GM04503 (cell line): Measurements from ENCODE around the gene C1QTNF4.

Experiments
- DNase-seq: peaks from one replicate; pipeline ENCODE4 v3.0.0-alpha.2; 2012; ENCODE audit warnings: low read depth

C1QTNF4 gene

DNA sequence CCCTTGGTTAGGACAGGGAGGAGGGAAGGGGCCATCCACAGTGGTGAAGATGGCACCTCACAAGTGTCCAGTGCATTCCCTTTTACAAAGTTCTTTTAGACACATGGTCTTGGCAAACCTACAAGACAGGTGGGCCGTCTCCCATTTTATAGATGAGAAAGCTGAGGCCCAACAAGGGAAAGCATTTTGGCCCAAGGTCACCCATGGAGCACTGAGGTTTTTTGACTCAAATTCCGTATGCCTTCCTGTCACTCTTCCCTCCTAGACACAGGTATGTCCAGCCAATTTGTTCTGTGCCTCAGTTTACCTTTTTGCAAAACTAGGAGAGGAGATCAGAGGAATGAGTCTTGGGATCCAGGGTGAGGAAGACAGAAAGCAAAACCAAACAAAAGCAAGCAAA, 1.2 kb downstream of the C1QTNF4 start:
- DNase-seq, result no peak

DNA sequence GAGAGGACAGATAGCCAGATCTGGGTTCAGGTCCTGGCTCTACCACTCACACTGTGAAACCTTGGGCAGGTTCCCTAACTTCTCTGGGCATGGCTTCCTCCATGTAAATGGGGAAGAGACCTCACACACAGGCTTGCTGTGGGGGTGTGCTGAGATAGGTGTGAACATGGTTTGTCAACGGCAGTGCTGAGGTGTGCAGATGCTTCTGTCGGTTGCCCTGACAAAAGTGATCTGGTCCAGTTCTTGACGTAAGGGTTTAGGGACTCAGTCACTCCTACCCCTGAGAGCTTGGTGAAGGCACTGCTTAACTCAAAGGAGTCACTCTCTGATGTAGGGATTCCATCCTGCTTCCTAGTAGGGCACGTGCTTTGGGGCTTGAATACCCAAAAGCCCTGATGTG, 2.0 kb downstream of the C1QTNF4 start:
- DNase-seq, result no peak

DNA sequence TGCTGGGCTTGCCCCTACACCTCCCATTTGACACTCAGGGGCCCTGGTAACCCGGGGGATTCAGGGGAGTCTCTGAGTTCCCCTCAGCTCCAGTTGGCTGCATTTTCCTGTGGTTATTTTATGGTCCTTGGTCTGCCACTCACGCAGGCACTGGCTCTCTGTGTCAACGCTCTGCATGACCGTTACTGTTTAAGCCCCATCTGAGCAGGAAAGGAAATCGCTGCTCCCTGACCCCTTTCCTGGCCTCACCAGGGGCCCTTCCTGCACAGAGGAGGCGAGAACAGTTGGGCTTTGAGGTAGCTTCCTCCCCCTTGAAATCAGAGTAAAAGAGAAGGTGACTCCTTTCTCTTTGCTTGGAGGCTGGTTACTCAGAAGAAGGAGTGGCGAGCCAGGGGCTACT, 2.4 kb downstream of the C1QTNF4 start:
- DNase-seq, result no peak

DNA sequence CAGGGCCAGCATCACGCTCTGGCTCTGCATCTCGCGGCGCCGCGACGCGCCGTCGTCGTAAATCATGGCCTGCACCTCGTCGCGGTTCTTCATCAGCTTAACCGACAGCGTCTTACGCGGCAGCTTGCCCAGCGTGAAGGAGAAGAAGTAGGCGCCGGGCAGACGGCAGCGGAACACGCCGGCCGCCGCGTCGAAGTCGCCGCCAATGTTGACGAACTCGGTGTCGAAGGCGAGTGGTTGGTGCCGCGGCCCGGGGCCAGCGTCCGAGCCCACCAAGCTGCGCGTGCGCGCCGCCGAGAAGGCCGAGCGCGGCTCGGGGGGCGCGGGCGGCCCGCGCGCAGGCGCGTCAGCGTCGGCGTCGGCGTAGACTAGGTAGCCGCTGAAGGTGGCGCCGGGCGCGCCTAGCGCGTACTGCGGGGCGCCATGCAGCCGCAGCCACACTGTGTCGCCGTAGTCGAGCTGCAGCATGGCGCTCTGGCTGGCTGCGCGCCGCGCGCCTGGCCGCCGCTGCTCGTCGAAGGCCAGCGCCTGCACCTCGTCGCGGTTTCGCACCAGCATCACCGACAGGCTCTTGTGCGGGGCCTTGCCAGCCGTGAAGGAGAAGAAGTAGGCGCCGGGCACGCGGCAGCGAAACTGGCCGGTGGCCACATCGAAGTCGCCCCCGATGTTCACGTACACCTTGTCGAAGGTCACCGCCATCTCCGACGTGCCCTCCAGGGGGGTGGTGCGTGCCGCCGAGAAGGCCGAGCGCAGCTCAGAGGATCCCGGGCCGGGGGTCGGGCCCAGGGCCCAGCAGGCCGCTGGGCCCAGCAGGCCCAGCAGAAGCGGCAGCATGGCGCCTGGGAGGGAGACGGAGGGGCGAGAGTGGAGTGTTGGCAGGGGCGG, 4.0 kb downstream of the C1QTNF4 start:
- DNase-seq, result no peak

DNA sequence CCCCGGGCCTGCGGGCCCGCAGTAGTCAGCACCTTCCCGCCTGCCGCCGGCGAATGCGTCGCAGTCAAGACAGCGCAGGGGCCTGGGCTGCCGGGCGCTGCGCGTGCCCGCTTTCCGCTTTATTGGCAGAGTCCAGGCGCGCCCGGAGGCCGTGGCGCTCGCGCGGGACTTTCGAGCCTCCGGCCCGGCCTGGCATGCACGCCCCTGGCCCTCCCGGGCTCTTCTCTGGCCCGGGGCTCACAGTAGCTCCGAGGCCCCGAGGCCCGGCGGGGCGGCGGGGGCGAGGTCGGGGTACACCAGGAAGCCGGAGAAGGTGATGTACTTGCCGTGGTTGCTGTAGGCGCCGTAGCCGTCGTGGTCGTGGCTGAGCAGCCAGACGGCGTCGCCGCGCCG, 4.6 kb downstream of the C1QTNF4 start:
- DNase-seq, result no peak

DNA sequence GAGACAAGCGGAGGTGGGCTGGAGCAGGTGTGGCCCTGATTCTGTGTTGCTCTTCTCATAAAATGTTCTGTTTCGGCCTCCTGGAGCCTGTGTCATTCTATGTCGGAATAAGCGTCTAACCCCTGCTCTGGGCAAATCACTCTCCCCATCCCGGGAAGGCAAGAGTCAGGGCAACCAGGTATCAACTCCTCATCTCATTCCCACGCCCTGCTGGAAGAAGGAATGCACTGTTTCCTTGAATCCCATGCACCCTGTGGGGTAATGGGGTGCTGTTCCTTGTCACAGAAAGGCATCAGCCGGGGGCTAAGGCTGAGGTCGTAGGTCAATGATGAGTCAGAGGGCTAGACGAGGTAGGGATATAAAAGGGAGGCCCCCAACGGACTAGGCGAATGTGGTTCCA, 5.1 kb downstream of the C1QTNF4 start:
- no peak for DNase-seq

DNA sequence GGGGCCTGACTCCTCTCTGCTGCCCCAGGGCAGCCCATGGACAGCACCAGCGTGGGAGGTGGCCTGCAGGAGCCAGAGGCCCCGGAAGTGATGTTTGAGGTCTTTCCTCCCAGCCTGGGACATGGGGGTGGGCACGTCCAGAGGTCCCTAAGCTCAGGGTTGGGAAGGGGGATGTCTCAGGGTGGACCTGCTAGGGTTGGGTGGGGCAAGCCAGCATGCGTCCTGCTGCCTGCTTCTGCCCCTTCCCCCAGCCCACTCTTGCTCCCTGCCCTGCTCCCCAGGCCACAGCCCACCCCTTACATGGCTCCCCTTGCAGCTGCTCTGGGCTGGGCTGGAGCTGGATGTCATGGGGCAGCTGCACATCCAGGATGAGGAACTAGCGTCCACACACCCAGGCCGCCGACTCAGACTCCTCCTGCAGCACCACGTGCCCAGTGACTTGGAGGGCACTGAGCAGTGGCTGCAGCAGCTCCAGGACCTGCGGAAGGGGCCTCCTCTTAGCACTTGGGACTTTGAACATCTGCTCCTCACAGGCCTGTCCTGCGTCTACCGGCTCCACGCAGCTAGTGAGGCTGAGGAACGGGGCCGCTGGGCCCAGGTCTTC, 6.4 kb downstream of the C1QTNF4 start:
- no peak for DNase-seq

DNA sequence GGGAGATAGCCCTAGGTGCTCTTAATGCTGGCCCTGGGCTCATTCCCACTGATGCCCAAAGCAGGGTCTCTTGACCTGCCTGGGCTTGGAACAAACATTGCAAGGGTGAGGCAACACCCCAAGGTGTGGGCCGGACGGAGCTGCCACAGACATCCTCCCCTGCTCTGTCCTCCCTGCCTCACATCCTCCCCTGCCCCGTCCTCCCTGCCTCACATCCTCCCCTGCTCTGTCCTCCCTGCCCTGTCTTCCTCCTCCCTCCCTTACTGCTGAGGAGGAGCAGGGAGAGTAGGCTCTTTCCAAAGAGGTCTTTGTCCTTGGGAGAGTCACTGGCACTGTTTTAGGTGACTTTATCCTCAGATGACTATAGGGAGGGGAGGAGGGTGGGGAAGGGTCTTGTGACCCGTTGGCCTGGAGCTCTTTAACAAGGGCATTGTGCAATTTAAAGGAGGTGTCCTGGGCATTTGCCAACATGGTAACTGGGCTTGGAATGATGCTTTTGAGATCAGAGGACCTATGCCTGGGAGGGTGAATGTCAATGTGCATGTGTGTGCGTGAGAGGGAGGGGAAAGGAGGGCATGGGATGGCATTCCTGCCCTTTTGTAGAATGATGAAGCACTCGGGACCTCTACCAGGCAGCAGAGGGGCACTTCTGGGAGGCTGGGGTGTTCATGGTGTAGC, 7.0 kb downstream of the C1QTNF4 start:
- no peak for DNase-seq

DNA sequence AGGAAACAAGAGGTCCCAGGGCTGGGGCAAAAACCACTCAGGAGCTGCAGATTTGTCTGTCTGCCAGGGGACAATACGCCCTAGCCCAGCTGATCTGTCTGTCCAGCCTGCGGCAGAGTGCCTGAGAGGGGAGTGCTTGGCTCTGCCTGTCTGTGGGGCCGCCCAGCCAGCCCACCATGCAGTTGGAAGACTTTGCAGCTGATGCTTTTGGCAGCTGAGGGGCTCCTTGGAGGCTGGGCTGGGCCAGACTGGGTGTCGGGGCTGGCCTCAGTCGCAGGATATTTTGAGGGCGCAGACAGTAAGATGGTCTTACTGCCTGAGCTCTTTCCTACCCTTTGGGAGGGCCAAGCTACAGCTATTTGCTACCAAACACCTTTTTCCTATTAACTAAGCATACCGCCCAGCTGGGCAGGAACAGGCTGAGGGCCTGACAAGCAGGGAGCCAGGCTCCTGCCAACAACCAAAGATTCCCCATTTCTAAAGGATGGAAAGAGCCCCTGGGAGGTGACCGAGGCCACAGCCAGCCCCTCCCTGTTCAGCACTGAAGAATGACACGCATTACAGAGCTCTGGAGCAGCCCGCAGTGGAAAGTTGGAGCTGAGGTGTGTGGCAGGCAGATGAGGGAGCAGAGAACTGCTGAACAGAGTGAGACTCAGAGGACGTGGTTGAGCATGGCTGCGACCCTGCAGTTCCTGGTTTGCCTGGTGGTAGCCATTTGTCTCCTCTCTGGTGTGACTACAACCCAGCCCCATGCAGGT, 7.9 kb downstream of the C1QTNF4 start, which contains the start of gene FAM180B:
Gene FAM180B (plus strand): TSS at position 581 of the 758 bp plus-strand sequence. CDS start 91 bp downstream, at position 672.
- no peak for DNase-seq

DNA sequence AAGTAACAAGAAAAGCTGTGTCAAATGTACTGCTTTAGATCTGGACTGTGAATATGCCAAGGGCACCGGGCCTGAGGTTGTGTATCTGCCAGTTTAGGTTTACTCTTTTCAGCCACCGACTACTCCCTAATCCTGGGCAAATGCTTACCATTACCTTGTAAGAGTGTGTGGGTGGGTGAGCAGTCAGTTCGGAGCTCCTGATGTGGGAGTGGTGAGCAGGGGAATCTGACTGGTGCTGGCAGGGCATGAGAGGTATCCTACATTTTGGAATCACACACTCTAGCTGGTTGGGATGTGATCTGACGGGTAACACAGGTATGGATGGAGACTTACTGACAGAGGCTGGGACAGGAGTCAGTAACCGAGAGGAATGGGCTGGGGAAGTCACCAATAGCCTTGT, 10.4 kb downstream of the C1QTNF4 start:
- no peak for DNase-seq

DNA sequence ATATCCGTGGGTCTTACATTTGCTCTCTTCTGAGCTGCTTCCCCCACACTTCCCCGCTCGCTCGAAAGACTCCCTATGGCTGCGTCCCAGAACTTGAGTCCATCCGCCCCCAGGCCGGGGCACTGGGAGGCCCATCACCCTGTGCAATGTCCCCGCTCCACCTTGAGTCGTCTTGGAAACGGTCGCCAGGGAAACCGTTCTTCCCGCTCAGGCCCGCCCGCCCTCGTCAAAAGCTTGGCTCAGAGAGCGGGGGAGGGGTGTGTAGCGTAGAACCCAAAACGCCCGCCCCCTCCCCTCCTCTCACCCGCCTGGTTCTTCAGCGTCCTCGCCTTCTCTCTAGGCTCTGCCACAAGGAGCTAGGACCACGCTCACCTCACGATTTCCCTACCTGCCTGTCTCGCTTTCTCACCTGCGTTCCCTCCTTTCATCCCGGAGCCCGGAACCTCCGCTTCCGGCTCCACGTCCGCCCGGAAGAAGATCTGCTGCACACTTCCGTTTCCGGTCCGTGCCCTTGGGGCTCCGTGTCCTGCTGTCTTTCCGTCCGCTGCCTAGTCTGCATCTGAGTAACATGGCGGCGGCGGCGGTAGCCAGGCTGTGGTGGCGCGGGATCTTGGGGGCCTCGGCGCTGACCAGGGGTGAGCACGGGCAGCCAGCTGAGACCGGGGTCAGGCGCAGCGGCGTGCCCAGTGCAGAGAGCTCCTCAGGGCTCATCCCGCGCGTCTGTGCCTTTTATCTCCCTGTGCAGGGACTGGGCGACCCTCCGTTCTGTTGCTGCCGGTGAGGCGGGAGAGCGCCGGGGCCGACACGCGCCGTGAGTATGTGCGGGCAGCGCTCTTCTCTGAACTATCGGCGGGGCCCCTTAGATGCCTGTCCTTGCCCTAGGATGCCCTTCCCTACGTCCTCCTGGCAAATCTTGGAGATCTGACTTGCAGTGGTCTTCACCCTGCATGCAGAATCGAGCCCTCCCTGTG, 15.4 kb downstream of the C1QTNF4 start, which contains the start of the genes KBTBD4 and NDUFS3:
Gene KBTBD4 (minus strand): TSS at position 447 of the 971 bp plus-strand sequence. CDS start 19 bp downstream, at position 428.
Gene NDUFS3 (plus strand): TSS at position 551 of the 971 bp plus-strand sequence. CDS start 18 bp downstream, at position 569.
- peak; percentile 47 for DNase-seq

DNA sequence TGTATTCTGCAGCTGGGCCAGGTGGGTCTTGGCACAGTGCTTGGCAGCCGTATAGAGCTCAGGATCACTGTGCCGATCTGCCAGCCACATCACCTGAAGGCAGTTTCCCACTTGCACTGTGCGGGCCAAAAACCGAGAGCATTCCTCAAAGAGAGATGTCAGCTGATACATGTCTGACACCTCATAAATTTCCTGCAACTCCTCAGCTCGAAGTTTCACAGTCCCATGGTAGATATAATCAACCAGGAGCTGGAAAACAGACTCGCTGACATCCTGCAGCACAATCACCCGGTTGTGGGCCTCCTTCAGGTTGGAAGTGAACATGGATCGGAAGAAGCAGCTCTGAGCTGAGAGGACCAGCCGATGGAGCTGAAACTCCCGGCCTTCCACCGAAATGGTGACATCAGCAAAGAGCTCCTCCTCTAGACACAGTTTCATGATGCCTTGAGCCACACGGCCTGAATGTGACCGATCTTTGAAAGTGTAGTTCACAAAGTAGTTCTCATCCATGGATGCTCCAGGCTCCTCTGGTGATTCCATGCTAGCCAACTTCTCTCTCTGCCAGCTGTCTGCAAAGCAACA, 16.7 kb downstream of the C1QTNF4 start:
- DNase-seq, result no peak

DNA sequence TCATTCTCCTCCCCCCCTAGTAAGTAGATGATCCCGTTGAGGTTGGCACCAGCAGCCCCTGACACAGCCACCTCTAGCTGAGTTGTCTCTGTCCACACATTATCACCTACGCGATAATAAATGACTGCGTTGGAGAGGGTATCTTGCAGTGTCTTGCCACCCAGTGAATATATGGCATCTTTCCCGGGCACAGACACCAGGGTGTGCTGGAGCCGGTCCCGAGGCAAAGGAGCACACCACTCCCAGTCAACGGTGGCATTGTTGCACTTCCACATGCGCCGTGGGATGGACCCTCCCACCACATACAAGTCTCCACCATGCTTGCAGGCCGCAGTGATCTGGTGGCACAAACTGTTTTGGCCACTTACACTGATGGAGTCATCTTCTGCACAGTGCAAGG, 20.9 kb downstream of the C1QTNF4 start:
- no peak for DNase-seq

DNA sequence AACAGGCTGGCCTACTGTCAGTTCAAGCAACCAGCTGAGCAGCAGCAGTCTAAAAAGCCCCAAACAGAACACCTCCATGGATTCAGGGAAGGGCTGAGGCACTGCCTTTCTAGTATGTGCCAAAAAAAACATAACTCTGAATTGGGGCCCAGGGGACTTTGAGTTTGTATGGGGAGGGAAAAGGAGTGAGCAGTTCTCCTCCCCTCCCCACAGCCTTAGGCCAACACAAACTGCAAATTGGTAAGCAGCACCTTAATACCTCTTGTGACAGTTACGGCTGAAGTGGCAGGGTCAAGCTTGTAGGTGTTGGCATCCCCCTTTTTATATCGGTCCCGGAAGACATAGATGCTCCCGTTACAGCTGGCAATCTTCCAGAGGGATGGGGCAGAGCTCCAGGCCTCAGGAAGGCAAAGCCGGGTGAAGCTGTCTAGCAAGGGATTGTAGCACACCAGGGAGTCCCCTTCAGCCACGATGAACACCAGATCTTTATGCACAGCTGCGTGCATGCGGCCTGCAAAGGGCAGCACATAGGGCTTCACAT, 21.4 kb downstream of the C1QTNF4 start:
- no peak for DNase-seq

DNA sequence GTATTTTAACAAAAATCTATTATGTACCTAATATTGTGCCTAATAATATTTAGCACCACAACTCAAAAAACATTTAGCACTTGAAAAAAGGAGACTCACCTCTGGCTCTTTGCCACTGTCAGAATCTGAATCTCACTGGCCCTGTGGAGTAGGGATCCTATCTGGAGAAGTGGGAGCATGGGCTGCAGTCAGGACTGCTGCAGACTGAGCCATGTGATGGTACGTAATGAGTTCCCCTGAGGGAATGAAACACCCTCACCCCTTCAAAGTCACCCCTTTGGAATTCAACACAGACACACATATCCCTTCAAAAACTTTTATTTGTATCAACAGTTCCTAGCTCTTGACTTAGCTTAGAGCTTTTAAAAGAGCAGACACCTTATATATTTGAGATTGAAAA, 22.3 kb downstream of the C1QTNF4 start:
- DNase-seq, result no peak

DNA sequence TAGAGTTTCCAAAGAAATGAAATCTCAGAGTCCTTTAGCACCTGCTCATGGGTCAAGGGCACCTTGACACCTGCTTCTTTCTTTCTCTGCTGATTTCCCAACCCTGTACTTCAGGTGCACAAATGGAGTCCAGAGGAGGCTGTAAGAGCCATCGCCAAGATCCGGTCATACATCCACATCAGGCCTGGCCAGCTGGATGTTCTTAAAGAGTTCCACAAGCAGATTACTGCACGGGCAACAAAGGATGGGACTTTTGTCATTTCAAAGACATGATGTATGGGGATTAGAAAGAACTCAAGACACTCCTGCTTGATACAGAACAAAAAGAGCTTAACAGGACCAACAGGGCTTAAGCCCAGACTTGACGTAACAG, 22.9 kb downstream of the C1QTNF4 start:
- DNase-seq, result no peak

DNA sequence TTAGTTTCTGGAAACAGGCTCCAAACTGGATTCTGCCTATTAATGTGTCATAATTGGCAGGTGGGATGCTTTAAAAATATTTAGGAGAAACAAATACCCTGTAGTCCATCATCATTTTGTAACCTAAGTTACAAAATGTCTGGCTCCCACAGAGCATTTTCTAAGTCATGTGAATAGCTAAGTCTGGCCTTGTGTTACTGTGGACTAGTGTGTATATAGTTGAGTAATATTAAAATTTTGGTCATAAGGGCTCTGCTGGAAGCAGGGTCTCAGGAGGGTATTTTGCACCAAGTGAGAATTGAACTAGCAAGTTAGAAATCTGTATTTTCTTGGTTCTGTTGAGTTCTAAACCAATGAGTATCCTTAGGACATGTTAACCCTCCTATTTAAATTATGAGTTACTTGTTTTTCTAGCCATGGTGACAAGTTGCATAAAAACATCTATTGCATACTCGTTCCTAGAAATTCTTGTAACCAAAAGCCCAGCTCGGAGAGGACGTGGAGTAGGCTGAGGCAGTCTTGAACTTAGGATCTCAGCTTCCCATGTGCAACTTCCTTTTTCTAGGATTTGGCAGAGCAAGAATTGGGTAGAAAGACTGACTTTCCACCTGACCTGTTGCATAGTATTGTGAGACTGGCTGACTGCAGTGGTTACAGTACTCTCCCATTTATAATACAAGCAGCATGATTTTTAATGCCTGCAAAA, 23.4 kb downstream of the C1QTNF4 start:
- no peak for DNase-seq

DNA sequence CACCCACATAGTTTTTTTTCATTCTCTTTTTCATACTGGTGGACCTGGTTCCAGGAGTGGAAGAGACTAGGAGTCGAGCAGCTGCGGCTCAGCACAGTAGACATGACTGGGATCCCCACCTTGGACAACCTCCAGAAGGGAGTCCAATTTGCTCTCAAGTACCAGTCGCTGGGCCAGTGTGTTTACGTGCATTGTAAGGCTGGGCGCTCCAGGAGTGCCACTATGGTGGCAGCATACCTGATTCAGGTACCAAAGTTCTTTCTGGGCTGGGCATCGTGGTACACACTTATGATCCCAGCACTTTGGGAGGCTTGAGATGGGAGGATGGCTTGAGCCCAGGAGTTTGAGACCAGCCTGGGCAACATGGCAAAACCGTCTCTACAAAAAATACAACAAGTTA, 24.6 kb downstream of the C1QTNF4 start:
- DNase-seq, result no peak

DNA sequence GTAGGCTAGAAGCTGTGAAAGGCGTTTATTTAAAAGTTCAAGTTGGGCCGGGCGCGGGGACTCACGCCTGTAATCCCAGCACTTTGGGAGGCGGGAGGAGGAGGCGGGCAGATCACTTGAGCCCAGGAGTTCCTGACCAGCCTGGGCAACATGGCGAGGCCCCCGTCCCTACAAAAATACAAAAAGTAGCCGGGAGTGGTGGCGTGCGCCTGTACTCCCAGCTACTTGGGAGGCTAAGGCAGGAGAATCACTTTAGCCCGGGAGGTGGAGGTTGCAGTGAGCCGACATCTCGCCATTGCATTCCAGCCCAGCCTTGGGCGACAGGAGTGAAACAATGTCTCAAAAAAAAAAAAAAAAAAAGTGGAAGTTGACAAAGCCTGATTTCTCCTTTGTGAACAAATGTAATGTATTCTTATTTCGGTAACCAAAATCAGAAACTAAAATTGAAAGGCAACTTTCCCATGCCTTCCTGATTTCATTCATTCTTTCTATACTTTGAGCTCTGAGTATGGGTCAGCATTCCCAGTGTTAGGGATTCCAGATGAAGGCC, 28.0 kb downstream of the C1QTNF4 start:
- no peak for DNase-seq
